CD8-positive, alpha-beta memory T cell (primary cell): ENCODE measurements around the gene NOS2. TPM values are rescaled to one million over a fixed set of nuclear protein-coding genes. Genes with fewer than 3 reads are reported as not detected.

Source experiments
- CTCF ChIA-PET: fragments of 350-600 bp; sonication (Branson Sonifier 250); formaldehyde crosslinking; loops from one replicate; lab custom pipeline; 2021; ENCODE audit warnings: antibody characterized with exemption; lab: Charles Lee
- POLR2A ChIA-PET: fragments of 350-600 bp; sonication (Branson Sonifier 250); formaldehyde crosslinking; loops from one replicate; lab custom pipeline; 2021; ENCODE audit warnings: antibody characterized with exemption; lab: Charles Lee
- DNase-seq, 5 donors: peaks; one replicate each; pipeline versions ENCODE4 v3.0.0 to v3.0.0-alpha.2; 2020 to 2022; ENCODE audit warnings: mixed read lengths in 1 of 5
- H3K27ac ChIP-seq: one replicate; pipeline ENCODE4 v1.7.0; 2013; ENCODE audit warnings: low read depth, mild to moderate bottlenecking, low read length, moderate library complexity
- H3K27me3 ChIP-seq: 2 replicates; pipeline ENCODE4 v1.7.0; 2013; ENCODE audit warnings: low read length, mild to moderate bottlenecking; ENCODE audit not compliant: insufficient read depth, poor library complexity, severe bottlenecking
- H3K36me3 ChIP-seq: 2 replicates; pipeline ENCODE4 v1.7.0; 2013; ENCODE audit warnings: mild to moderate bottlenecking, low read length, moderate library complexity; ENCODE audit not compliant: insufficient read depth
- H3K4me1 ChIP-seq: 2 replicates; pipeline ENCODE4 v1.7.0; 2013; ENCODE audit warnings: mild to moderate bottlenecking, low read length, moderate library complexity; ENCODE audit not compliant: insufficient read depth
- H3K4me3 ChIP-seq: 2 replicates; pipeline ENCODE4 v1.7.0; 2013; ENCODE audit warnings: mild to moderate bottlenecking, low read length
- H3K9me3 ChIP-seq: 2 replicates; pipeline ENCODE4 v1.7.0; 2013; ENCODE audit warnings: mild to moderate bottlenecking, low read length
- H3K27ac Mint-ChIP-seq, 8 donors: one replicate each; pipeline ENCODE4 v1.8.0; 2020 to 2021; ENCODE audit warnings: mixed read lengths in 8 of 8, mild to moderate bottlenecking in 6 of 8, inconsistent platforms in 3 of 8, moderate library complexity in 3 of 8
- H3K27me3 Mint-ChIP-seq, 2 donors: one replicate each; pipeline ENCODE4 v1.8.0; 2020 to 2021; ENCODE audit warnings: mixed read lengths in 2 of 2, mild to moderate bottlenecking in 1 of 2, moderate library complexity in 1 of 2
- H3K36me3 Mint-ChIP-seq, 3 donors: one replicate each; pipeline ENCODE4 v1.8.0; 2020 to 2021; ENCODE audit warnings: mixed read lengths in 3 of 3, inconsistent platforms in 1 of 3, mild to moderate bottlenecking in 1 of 3
- H3K4me1 Mint-ChIP-seq, 3 donors: one replicate each; pipeline ENCODE4 v1.8.0; 2020 to 2021; ENCODE audit warnings: mixed read lengths in 3 of 3, inconsistent platforms in 1 of 3, mild to moderate bottlenecking in 1 of 3
- H3K4me3 Mint-ChIP-seq, 7 donors: one replicate each; pipeline ENCODE4 v1.8.0; 2020 to 2021; ENCODE audit warnings: mixed read lengths in 7 of 7, mild to moderate bottlenecking in 6 of 7, moderate library complexity in 4 of 7, inconsistent platforms in 2 of 7
- H3K9me3 Mint-ChIP-seq, 5 donors: one replicate each; pipeline ENCODE4 v1.8.0; 2020 to 2022; ENCODE audit warnings: mixed read lengths in 5 of 5, mild to moderate bottlenecking in 3 of 5, moderate library complexity in 2 of 5, inconsistent platforms in 1 of 5
- polyA plus RNA-seq: library from polyadenylated mRNA; unstranded; fragments of 300-500 nt; fragmentation: Illumina TruSeq; gene quantifications from one replicate; pipeline ENCODE4 v1.2.3, GENCODE V29; 2021
- total RNA-seq, 2 experiments: library from RNA; stranded (reverse); gene quantifications; one replicate each; pipeline ENCODE4 v1.2.3, GENCODE V29; 2021

The NOS2 gene
- total and polyA plus RNA-seq, 3 experiments from 2014 or later, result 0.07 TPM; not detected in 2

- H3K9me3 ChIP-seq, result no peaks in the 10 kb centered on the region
- POLR2A ChIA-PET, result no interaction called here
- CTCF ChIA-PET, result interaction anchor here (1.2 to 4.2 kb wide), 3 partner anchors 9 to 86 kb away, joined by 3 to 20 read pairs (median 5); no protein-coding TSS in a partner anchor
These were observed 6.3 kb downstream of the NOS2 start for GRCh38 chr17:27793906-27794569.

GRCh38 chr17:27793168-27793905, 7.0 kb downstream of the NOS2 start:
- Mint-ChIP-seq H3K9me3 (no peaks in the 10 kb centered on the region), H3K36me3 (no peaks in the 10 kb centered on the region), H3K4me3 (peak overlapping the region in 6 of 7 donors; percentile 9 to 61 (median 34)), H3K4me1 (peaks cover 5% of the 10 kb centered on the region in 3 donors), H3K27me3 (peaks cover 39 to 60% of the 10 kb centered on the region in 2 donors), H3K27ac (no peak overlapping the region)
- H3K4me3 ChIP-seq, result no peak overlapping the region
- H3K9me3 ChIP-seq, result no peaks in the 10 kb centered on the region
- ChIA-PET CTCF (interaction anchor here (1.2 to 4.2 kb wide), 3 partner anchors 10 to 87 kb away, joined by 3 to 20 read pairs (median 5); no protein-coding TSS in a partner anchor), POLR2A (no interaction called here)
- no peaks in the 10 kb centered on the region for H3K27me3 ChIP-seq
- peak in 1 of 5 donors; percentile 35 for DNase-seq
- no peaks in the 10 kb centered on the region for H3K36me3 ChIP-seq
- H3K4me1 ChIP-seq, result no peaks in the 10 kb centered on the region
- H3K27ac ChIP-seq, result no peak overlapping the region

More at GRCh38 chr17:27793906-27794569, 6.3 kb downstream of the NOS2 start:
- H3K4me3 Mint-ChIP-seq, result peak overlapping the region in 6 of 7 donors; percentile 9 to 61 (median 34)
- H3K27ac ChIP-seq, result no peak overlapping the region
- no peak overlapping the region for H3K4me3 ChIP-seq
- peaks cover 5% of the 10 kb centered on the region in 3 donors for H3K4me1 Mint-ChIP-seq
- H3K9me3 Mint-ChIP-seq, result no peaks in the 10 kb centered on the region
- DNase-seq, result peak in 1 of 5 donors; percentile 8
- no peaks in the 10 kb centered on the region for H3K27me3 ChIP-seq
- H3K4me1 ChIP-seq, result no peaks in the 10 kb centered on the region
- H3K36me3 Mint-ChIP-seq, result no peaks in the 10 kb centered on the region
- no peaks in the 10 kb centered on the region for H3K36me3 ChIP-seq
- H3K27ac Mint-ChIP-seq, result no peak overlapping the region
- peaks cover 43 to 64% of the 10 kb centered on the region in 2 donors for H3K27me3 Mint-ChIP-seq

GRCh38 chr17:27792095-27792494, 8.2 kb downstream of the NOS2 start:
- DNase-seq, result no peak
- Histone ChIP-seq H3K36me3 (no peaks in the 10 kb centered on the region), H3K4me3 (no peak overlapping the region), H3K27me3 (no peaks in the 10 kb centered on the region), H3K9me3 (no peaks in the 10 kb centered on the region), H3K4me1 (no peaks in the 10 kb centered on the region), H3K27ac (no peak overlapping the region)
- Mint-ChIP-seq H3K9me3 (no peaks in the 10 kb centered on the region), H3K4me1 (peaks cover 5% of the 10 kb centered on the region in 3 donors), H3K27me3 (peaks cover 39 to 54% of the 10 kb centered on the region in 2 donors), H3K27ac (no peak overlapping the region), H3K4me3 (no peak overlapping the region), H3K36me3 (no peaks in the 10 kb centered on the region)
- ChIA-PET CTCF (no interaction called here), POLR2A (no interaction called here)

- Mint-ChIP-seq H3K4me1 (peaks cover 3% of the 10 kb centered on the region in 3 donors), H3K27me3 (peaks cover 20 to 22% of the 10 kb centered on the region in 2 donors), H3K9me3 (no peaks in the 10 kb centered on the region), H3K4me3 (no peak overlapping the region), H3K27ac (peak overlapping the region in 1 of 8 donors; percentile 30), H3K36me3 (no peaks in the 10 kb centered on the region)
- H3K36me3 ChIP-seq, result no peaks in the 10 kb centered on the region
- no peaks in the 10 kb centered on the region for H3K27me3 ChIP-seq
- CTCF ChIA-PET, result no interaction called here
- no peak for DNase-seq
- no peaks in the 10 kb centered on the region for H3K4me1 ChIP-seq
- no peaks in the 10 kb centered on the region for H3K9me3 ChIP-seq
- H3K27ac ChIP-seq, result no peak overlapping the region
- POLR2A ChIA-PET, result interaction anchor here (0.6 kb wide), 1 partner anchor 275 kb away, joined by 4 read pairs; no protein-coding TSS in a partner anchor
- no peak overlapping the region for H3K4me3 ChIP-seq
These were observed 11.4 kb downstream of the NOS2 start for GRCh38 chr17:27788919-27789318.

- no peak for DNase-seq
- POLR2A ChIA-PET, result no interaction called here
- no peak overlapping the region for H3K27ac Mint-ChIP-seq
- no peaks in the 10 kb centered on the region for H3K4me1 ChIP-seq
- no peaks in the 10 kb centered on the region for H3K27me3 ChIP-seq
- H3K4me3 ChIP-seq, result no peak overlapping the region
- no peak overlapping the region for H3K4me3 Mint-ChIP-seq
- H3K27ac ChIP-seq, result no peak overlapping the region
- H3K36me3 ChIP-seq, result no peaks in the 10 kb centered on the region
- H3K27me3 Mint-ChIP-seq, result peaks cover 6 to 8% of the 10 kb centered on the region in 2 donors
- H3K36me3 Mint-ChIP-seq, result no peaks in the 10 kb centered on the region
- no peaks in the 10 kb centered on the region for H3K9me3 Mint-ChIP-seq
- CTCF ChIA-PET, result no interaction called here
- H3K9me3 ChIP-seq, result no peaks in the 10 kb centered on the region
- no peaks in the 10 kb centered on the region for H3K4me1 Mint-ChIP-seq
These were observed 16.6 kb downstream of the NOS2 start for GRCh38 chr17:27783440-27784350.

- Histone ChIP-seq H3K36me3 (no peaks in the 10 kb centered on the region), H3K4me3 (no peak overlapping the region), H3K9me3 (no peaks in the 10 kb centered on the region), H3K27ac (no peak overlapping the region), H3K4me1 (no peaks in the 10 kb centered on the region), H3K27me3 (no peaks in the 10 kb centered on the region)
- no peaks in the 10 kb centered on the region for H3K36me3 Mint-ChIP-seq
- POLR2A ChIA-PET, result no interaction called here
- no peaks in the 10 kb centered on the region for H3K4me1 Mint-ChIP-seq
- peaks cover 6% of the 10 kb centered on the region in 2 donors for H3K27me3 Mint-ChIP-seq
- no peak overlapping the region for H3K27ac Mint-ChIP-seq
- H3K4me3 Mint-ChIP-seq, result no peak overlapping the region
- no peak for DNase-seq
- CTCF ChIA-PET, result no interaction called here
- no peaks in the 10 kb centered on the region for H3K9me3 Mint-ChIP-seq
These were observed 17.5 kb downstream of the NOS2 start for GRCh38 chr17:27782791-27783206.

- ChIA-PET POLR2A (no interaction called here), CTCF (no interaction called here)
- H3K9me3 Mint-ChIP-seq, result no peaks in the 10 kb centered on the region
- H3K4me3 Mint-ChIP-seq, result no peak overlapping the region
- no peaks in the 10 kb centered on the region for H3K4me1 Mint-ChIP-seq
- Histone ChIP-seq H3K36me3 (no peaks in the 10 kb centered on the region), H3K27ac (no peak overlapping the region), H3K9me3 (no peaks in the 10 kb centered on the region), H3K27me3 (no peaks in the 10 kb centered on the region), H3K4me3 (no peak overlapping the region), H3K4me1 (no peaks in the 10 kb centered on the region)
- no peaks in the 10 kb centered on the region for H3K36me3 Mint-ChIP-seq
- H3K27me3 Mint-ChIP-seq, result peaks cover 5 to 6% of the 10 kb centered on the region in 2 donors
- no peak for DNase-seq
- H3K27ac Mint-ChIP-seq, result no peak overlapping the region
These were observed 19.4 kb downstream of the NOS2 start for GRCh38 chr17:27780828-27781404.
